Testis (tissue), 3 donors: ENCODE results near the gene PRKCZ. TPM values are rescaled to one million over a fixed set of nuclear protein-coding genes. Genes with fewer than 3 reads are reported as not detected.

Experiments
- DNase-seq: peaks from one replicate; pipeline ENCODE4 v3.0.0-alpha.2; 2019
- H3K27ac ChIP-seq, 2 donors: fragments of 200-600 bp; sonication (generic); one replicate each; pipeline ENCODE4 v1.5.1; 2019
- H3K27me3 ChIP-seq: fragments of 200-600 bp; sonication (generic); one replicate; pipeline ENCODE4 v1.5.1; 2019
- H3K36me3 ChIP-seq: fragments of 200-600 bp; sonication (generic); one replicate; pipeline ENCODE4 v1.5.1; 2017; ENCODE audit warnings: low read depth; ENCODE audit errors: missing control alignments
- H3K4me1 ChIP-seq: fragments of 200-600 bp; sonication (generic); one replicate; pipeline ENCODE4 v1.5.1; 2019
- H3K4me3 ChIP-seq, 2 donors: fragments of 200-600 bp; sonication (generic); one replicate each; pipeline ENCODE4 v1.5.1; 2017 to 2019
- H3K9me3 ChIP-seq: fragments of 200-600 bp; sonication (generic); one replicate; pipeline ENCODE4 v1.5.1; 2017
- POLR2A ChIP-seq: fragments of 450-650 bp; IDR thresholded peaks from one replicate; pipeline ENCODE4 v1.6.1; 2017; ENCODE audit warnings: antibody characterized with exemption, mild to moderate bottlenecking, moderate library complexity
- WGBS, 2 donors: methylation state at CpG; one replicate each; pipeline ENCODE4 v1.1.5; 2018; 5-methylcytosine and 5-hydroxymethylcytosine counted together
- intact Hi-C: fragments of 100-400 bp; cut with DNase I; formaldehyde crosslinking; loops from one replicate; pipeline ENCODE4 v1.15.1; 2023; ENCODE audit warnings: low total_unique reads
- polyA plus RNA-seq: library from polyadenylated mRNA; stranded (reverse); fragments of 350-450 nt; fragmentation: Illumina TruSeq; extraction: RNeasy Lipid Tissue Mini Kit (QIAGEN cat#74804); gene quantifications from one replicate; pipeline ENCODE4 v1.2.3, GENCODE V29; 2014; ENCODE audit warnings: low read depth, low replicate concordance; ENCODE audit not compliant: insufficient read depth
- total RNA-seq, 2 donors: library from RNA; depleted of rRNA; stranded (reverse); fragments of >200 nt; gene quantifications; one replicate each; pipeline ENCODE4 v1.2.3, GENCODE V29; 2016
- TF ChIP-seq, protein P1 (sequence below), 3 experiments: fragments of 450-650 bp in 2 of 3; fragments of 200-600 bp in 1 of 3; sonication (generic) in 1 of 3; IDR thresholded peaks; one replicate each; pipeline ENCODE4 v1.5.1; 2016 to 2019; ENCODE audit warnings: antibody characterized with exemption in 3 of 3, mild to moderate bottlenecking in 2 of 3, moderate library complexity in 1 of 3

PRKCZ gene
- total and polyA plus RNA-seq, 3 donors from 2014 or later = 86.4 to 142 (median 123) TPM

- TF ChIP-seq, protein P1, sequence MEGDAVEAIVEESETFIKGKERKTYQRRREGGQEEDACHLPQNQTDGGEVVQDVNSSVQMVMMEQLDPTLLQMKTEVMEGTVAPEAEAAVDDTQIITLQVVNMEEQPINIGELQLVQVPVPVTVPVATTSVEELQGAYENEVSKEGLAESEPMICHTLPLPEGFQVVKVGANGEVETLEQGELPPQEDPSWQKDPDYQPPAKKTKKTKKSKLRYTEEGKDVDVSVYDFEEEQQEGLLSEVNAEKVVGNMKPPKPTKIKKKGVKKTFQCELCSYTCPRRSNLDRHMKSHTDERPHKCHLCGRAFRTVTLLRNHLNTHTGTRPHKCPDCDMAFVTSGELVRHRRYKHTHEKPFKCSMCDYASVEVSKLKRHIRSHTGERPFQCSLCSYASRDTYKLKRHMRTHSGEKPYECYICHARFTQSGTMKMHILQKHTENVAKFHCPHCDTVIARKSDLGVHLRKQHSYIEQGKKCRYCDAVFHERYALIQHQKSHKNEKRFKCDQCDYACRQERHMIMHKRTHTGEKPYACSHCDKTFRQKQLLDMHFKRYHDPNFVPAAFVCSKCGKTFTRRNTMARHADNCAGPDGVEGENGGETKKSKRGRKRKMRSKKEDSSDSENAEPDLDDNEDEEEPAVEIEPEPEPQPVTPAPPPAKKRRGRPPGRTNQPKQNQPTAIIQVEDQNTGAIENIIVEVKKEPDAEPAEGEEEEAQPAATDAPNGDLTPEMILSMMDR (IDR thresholded peaks at IDR 0.05) = no peak
- no peak for TF ChIP-seq POLR2A
- 88 to 96% methylated on average over 3 to 15 of the region's 15 CpGs for WGBS, 2 donors
- no peaks in the 10 kb centered on the region for H3K27me3 ChIP-seq
- no peak for DNase-seq
- no peaks in the 10 kb centered on the region for H3K36me3 ChIP-seq
- H3K27ac ChIP-seq = no peak overlapping the region
- no peaks in the 10 kb centered on the region for H3K9me3 ChIP-seq
- intact Hi-C loops = loop anchor here (10.0 kb wide), 1 partner anchor 112 kb away; no protein-coding TSS in a partner anchor
- H3K4me1 ChIP-seq = peaks cover 31% of the 10 kb centered on the region
- no peak overlapping the region for H3K4me3 ChIP-seq
These were observed 152.8 kb downstream of the PRKCZ start for GRCh38 chr1:2202843-2203601.

- 42 to 57% methylated on average over 15 to 22 of the region's 25 CpGs for WGBS, 2 donors
- no peaks in the 10 kb centered on the region for H3K36me3 ChIP-seq
- DNase-seq = no peak
- H3K9me3 ChIP-seq = no peaks in the 10 kb centered on the region
- peak overlapping the region in 1 of 2 donors; percentile 44 for H3K4me3 ChIP-seq
- H3K27ac ChIP-seq = peak overlapping the region; percentile 14 to 90
- peaks cover 38% of the 10 kb centered on the region for H3K4me1 ChIP-seq
- TF ChIP-seq POLR2A = no peak
- TF ChIP-seq, protein P1 (IDR thresholded peaks at IDR 0.05) = no peak
- H3K27me3 ChIP-seq = no peaks in the 10 kb centered on the region
- intact Hi-C loops = loop anchor here (10.0 kb wide), 1 partner anchor 111 kb away; no protein-coding TSS in a partner anchor
These were observed 153.6 kb downstream of the PRKCZ start for GRCh38 chr1:2203671-2204414.

GRCh38 chr1:2204415-2205190, 154.4 kb downstream of the PRKCZ start:
- Histone ChIP-seq H3K27me3 (no peaks in the 10 kb centered on the region), H3K4me3 (peak overlapping the region; percentile 37 to 44), H3K4me1 (peaks cover 41% of the 10 kb centered on the region), H3K9me3 (no peaks in the 10 kb centered on the region), H3K36me3 (no peaks in the 10 kb centered on the region), H3K27ac (peak overlapping the region; percentile 14 to 90)
- TF ChIP-seq, protein P1 (IDR thresholded peaks at IDR 0.05) = no peak
- TF ChIP-seq POLR2A = no peak
- intact Hi-C loops = loop anchor here (10.0 kb wide), 1 partner anchor 110 kb away; no protein-coding TSS in a partner anchor
- 0 to 1% methylated on average over 8 to 29 of the region's 60 CpGs for WGBS, 2 donors
- peak; percentile 73 for DNase-seq

DNA sequence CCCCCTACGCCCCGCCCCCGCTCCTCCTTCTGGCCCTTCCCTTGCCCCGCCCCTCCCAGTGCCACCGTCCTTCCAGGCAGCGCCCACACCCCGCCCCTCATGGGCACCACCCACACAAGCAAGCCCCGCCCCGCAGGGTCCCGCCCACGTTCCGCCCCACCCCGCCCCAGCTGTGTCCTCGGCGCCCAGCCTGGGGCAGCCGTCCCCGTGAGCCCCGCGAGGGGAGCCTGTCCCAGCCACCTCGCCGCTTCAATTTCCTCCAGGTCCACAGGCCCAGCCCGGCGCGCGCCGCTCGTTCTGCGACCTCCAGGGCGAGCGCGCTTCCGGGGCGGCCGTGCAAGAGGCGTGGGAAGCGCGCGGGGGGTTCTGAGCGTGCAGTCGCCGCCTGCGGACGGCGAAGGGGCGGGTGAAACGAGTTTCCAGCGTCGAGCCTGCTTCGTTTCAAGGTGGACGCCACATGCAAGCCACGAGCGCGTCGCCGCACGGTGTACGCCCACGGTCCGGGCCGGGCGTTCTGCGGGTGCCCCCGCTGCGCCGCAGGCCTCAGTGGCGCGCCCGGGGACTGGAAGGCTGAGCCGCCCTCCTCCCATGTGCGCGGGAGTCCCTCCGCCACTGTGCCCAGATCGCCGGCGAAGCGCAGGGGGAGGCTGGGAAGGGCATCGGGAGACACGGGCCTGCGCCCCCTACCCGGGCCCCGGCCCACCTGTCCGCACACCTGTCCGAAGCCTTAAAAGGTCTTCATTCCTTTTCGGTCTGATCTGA, 155.2 kb downstream of the PRKCZ start:
- 21 to 37% methylated on average over 4 to 62 of the region's 84 CpGs for WGBS, 2 donors

More for the DNA sequence above, 155.2 kb downstream of the PRKCZ start:
- H3K9me3 ChIP-seq = no peaks in the 10 kb centered on the region
- peaks cover 43% of the 10 kb centered on the region for H3K4me1 ChIP-seq
- H3K36me3 ChIP-seq = no peaks in the 10 kb centered on the region
- no peaks in the 10 kb centered on the region for H3K27me3 ChIP-seq
- DNase-seq = peak; percentile 97
- peak overlapping the region; percentile 54 to 55 for H3K4me3 ChIP-seq
- no peak for TF ChIP-seq POLR2A
- TF ChIP-seq, protein P1 (IDR thresholded peaks at IDR 0.05) = no peak
- intact Hi-C loops = loop anchor here (10.0 kb wide), 1 partner anchor 109 kb away; no protein-coding TSS in a partner anchor
- H3K27ac ChIP-seq = peak overlapping the region; percentile 67 to 94
